ENCODE data around the gene CD247.

The CD247 gene

DNA sequence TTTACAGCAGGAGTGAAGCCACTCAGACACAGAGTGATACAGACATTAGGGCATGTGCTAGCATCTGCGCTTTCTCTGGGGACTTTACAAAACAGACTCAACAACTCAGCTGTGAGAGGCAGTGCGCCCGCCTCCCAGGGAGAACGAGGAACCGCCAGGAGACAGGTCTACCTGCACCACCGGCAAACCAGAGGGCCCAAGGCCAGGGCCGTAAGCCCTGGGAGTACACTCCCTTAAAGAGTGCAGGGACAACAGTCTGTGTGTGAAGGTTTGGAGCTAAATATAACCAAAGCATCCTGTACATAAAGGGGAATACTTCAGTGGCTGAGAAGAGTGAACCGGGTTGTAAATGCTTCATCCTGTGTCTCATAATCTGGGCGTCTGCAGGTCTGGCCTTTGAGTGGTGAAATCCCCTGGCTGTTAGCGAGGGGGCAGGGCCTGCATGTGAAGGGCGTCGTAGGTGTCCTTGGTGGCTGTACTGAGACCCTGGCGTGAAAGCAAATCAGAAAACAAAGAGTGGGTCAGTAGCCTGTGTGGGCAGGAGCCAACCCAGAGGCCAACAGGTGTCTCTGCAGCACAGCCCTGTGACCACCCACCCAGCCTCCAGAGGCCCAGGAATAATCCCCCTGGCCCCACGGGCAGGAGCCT is 86.9 kb downstream of the CD247 start:
- peaks cover 47% of the 10 kb centered on the region for H3K4me1 Mint-ChIP-seq
- H3K9me3 Mint-ChIP-seq, result no peaks in the 10 kb centered on the region
- H3K27ac Mint-ChIP-seq, result peak overlapping the region; percentile 90
- DNase-seq (ENCODE audit: low spot score in 2 of 2) (peak in 1 of 2 donors; percentile 41), ATAC-seq (ENCODE audit: low read depth) (peak; percentile 38)
- H3K4me3 Mint-ChIP-seq, result peak overlapping the region; percentile 79
- no peaks in the 10 kb centered on the region for H3K27me3 Mint-ChIP-seq
- H3K36me3 Mint-ChIP-seq, result peaks cover 6% of the 10 kb centered on the region

DNA sequence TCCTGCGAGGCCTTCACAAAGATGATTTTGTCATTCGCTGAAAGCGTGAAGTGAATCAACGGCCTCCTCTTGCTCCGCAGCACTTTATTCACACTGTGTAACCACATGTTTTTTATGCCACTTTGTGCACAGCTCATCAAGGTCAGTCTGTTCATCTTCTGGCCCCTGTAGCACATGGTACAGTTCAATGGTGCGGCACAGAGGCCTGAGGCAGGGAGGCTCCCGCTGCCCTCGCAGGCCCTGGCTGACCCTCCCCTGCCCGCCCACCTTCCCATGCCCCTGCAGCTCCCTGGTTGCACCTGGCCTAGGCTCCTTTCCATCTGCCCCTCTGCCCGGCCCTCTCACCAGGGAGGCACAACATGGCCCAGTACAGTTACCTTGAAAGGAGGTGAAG is 87.5 kb downstream of the CD247 start:
- peaks cover 6% of the 10 kb centered on the region for H3K36me3 Mint-ChIP-seq
- H3K27me3 Mint-ChIP-seq, result no peaks in the 10 kb centered on the region
- H3K4me3 Mint-ChIP-seq, result peak overlapping the region; percentile 79
- H3K27ac Mint-ChIP-seq, result peak overlapping the region; percentile 90
- DNase-seq (ENCODE audit: low spot score in 2 of 2) (no peak), ATAC-seq (ENCODE audit: low read depth) (peak; percentile 28)
- no peaks in the 10 kb centered on the region for H3K9me3 Mint-ChIP-seq
- peaks cover 43% of the 10 kb centered on the region for H3K4me1 Mint-ChIP-seq

DNA sequence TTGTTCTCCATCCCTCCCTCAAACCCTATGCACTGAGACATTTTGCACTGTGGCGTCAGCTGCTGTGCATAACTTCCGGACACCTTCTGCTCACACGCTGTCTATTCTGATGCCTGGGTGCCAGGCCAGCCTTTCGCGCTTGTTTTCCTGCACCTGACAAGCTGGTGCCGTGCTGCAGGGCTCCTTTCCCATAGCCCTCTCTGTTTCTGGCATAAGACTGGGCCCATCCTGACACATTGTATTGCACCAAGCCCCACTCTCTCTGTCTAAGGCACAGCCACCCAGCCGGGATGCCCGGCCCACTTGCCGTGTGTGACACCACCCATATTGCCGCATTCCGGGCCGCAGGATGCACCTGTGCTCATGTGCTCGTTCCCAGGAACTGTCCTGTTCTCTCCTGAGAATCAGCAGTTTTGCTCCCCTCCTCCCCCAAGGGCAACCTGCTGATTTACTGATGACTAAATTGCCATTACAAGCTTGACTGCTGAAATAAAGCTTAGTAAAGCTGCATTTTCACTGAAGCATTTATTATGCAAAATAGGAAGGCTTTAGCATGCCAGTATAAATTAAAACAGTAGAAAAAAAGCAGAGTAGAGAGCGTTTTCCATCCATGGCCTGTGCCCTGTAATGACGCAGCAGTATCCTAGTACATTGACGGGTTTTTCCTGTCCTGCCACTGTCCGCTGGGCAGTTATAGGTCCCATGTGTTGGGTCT is 88.0 kb downstream of the CD247 start:
- Mint-ChIP-seq H3K27me3 (no peaks in the 10 kb centered on the region), H3K36me3 (peaks cover 2% of the 10 kb centered on the region), H3K27ac (peak overlapping the region; percentile 90), H3K4me3 (peak overlapping the region; percentile 75), H3K4me1 (peaks cover 39% of the 10 kb centered on the region), H3K9me3 (no peaks in the 10 kb centered on the region)
- ATAC-seq (ENCODE audit: low read depth) (peak; percentile 58), DNase-seq (ENCODE audit: low spot score in 2 of 2) (peak in 1 of 2 donors; percentile 35)

DNA sequence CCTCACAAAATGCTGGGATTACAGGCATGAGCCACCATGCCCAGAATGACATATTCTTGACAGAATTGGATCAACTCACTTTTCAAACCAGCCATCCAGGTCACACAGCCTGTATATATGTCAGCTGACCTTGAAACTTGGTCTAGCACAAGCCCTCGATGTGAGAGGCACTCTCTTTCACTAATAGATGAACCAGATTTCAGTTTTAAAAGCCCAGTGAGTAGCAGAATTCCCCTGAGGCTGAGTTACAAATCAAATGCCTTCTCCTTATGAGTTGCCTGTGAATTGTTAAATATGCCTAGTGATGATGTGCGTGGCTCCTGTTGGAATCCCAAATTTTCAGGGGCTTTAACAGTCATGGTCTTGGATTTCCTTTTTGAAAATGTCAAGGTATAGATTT is 88.7 kb downstream of the CD247 start:
- peak overlapping the region; percentile 90 for H3K27ac Mint-ChIP-seq
- H3K9me3 Mint-ChIP-seq, result no peaks in the 10 kb centered on the region
- DNase-seq (ENCODE audit: low spot score in 2 of 2) (no peak), ATAC-seq (ENCODE audit: low read depth) (no peak)
- no peaks in the 10 kb centered on the region for H3K27me3 Mint-ChIP-seq
- H3K4me3 Mint-ChIP-seq, result no peak overlapping the region
- H3K4me1 Mint-ChIP-seq, result peaks cover 39% of the 10 kb centered on the region
- peaks cover 2% of the 10 kb centered on the region for H3K36me3 Mint-ChIP-seq

DNA sequence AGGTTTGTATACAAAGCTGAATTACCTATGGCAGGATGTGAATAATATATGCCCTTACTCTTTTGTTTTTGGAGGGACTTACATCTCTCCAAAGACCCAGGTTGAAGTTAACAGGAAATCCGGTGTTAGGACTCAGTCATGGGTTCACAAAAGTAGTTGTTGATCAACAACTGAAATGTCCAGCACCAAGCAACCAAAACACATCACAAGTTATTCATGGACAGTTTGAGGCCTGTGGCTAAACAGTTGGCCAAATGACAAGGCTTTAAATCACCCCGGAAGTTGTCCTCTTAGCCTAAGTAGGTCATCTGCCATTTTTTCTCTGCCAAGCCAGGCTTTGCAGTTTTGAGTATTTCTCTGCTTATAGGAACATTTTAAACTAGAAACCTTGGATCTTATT is 89.9 kb downstream of the CD247 start:
- Mint-ChIP-seq H3K27ac (no peak overlapping the region), H3K4me3 (no peak overlapping the region), H3K27me3 (no peaks in the 10 kb centered on the region), H3K36me3 (peaks cover under 1% of the 10 kb centered on the region), H3K4me1 (peaks cover 34% of the 10 kb centered on the region), H3K9me3 (no peaks in the 10 kb centered on the region)
- ATAC-seq (ENCODE audit: low read depth) (no peak), DNase-seq (ENCODE audit: low spot score in 2 of 2) (no peak)

DNA sequence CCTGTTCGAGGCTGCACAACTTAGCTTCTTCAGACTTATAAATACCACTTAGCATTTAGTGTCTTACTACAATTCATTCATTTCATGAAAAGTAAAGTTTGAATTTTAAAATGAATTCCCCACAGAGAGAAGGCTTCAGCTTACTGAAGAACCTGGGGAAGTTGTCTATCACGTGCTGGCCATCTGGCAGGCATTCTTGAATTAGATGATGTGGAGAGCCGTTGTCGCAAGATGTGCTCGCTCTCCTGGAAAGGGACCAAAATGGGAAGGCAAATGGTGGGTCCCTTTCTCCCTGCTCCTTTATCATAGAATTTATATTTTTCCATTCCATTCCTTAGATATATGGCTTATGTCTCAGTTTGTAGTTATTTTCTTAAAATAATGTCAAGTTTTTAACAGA is 90.5 kb downstream of the CD247 start:
- H3K27ac Mint-ChIP-seq, result no peak overlapping the region
- no peak for DNase-seq (ENCODE audit: low spot score in 2 of 2)
- H3K9me3 Mint-ChIP-seq, result no peaks in the 10 kb centered on the region
- no peak for ATAC-seq (ENCODE audit: low read depth)
- peaks cover 34% of the 10 kb centered on the region for H3K4me1 Mint-ChIP-seq
- peaks cover 1% of the 10 kb centered on the region for H3K36me3 Mint-ChIP-seq
- no peak overlapping the region for H3K4me3 Mint-ChIP-seq
- H3K27me3 Mint-ChIP-seq, result no peaks in the 10 kb centered on the region

DNA sequence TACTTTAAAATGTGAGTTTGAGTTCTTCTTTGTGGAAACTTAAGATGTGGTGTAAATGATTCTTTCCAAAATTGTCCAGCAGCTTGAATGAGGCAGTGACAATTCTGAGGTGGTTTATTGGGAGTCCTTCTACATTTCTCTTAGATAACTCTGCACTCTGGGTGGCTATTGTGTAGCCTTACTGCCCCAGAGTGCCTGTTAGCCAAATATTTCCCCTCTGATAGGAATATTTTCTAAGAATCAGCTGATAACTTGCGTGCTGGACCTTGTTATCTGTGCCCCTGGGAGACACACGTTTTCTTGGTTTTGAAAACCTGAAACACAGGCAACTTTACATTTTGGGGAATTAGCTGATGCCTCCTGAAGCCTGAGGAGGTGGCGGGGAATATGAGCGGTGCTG is 91.6 kb downstream of the CD247 start:
- Mint-ChIP-seq H3K4me1 (peaks cover 28% of the 10 kb centered on the region), H3K27me3 (no peaks in the 10 kb centered on the region), H3K27ac (no peak overlapping the region), H3K4me3 (no peak overlapping the region), H3K9me3 (no peaks in the 10 kb centered on the region), H3K36me3 (peaks cover 6% of the 10 kb centered on the region)
- ATAC-seq (ENCODE audit: low read depth), result no peak
- no peak for DNase-seq (ENCODE audit: low spot score in 2 of 2)

DNA sequence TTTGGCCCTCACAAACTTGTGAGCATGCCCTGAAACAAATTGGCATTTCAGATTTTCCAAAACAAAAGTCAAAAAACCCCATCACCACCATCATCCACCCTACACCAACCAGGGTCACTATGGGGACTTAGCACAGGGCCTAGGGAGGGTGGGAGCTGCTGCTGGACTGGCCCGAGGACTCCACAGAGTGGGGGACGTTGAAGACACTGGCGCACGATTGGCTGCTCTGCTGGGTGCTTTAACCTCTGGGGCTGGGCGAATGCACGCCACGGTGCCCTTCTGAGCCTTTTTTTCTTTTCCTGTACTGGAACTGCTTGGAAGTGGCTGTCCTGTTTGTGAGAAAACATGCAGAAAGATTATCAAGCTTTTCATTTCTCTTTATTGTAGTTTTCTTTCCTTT is 92.8 kb downstream of the CD247 start:
- H3K4me1 Mint-ChIP-seq, result peaks cover 18% of the 10 kb centered on the region
- peaks cover 6% of the 10 kb centered on the region for H3K36me3 Mint-ChIP-seq
- ATAC-seq (ENCODE audit: low read depth), result no peak
- no peak overlapping the region for H3K4me3 Mint-ChIP-seq
- no peak overlapping the region for H3K27ac Mint-ChIP-seq
- H3K9me3 Mint-ChIP-seq, result no peaks in the 10 kb centered on the region
- no peaks in the 10 kb centered on the region for H3K27me3 Mint-ChIP-seq
- no peak for DNase-seq (ENCODE audit: low spot score in 2 of 2)

DNA sequence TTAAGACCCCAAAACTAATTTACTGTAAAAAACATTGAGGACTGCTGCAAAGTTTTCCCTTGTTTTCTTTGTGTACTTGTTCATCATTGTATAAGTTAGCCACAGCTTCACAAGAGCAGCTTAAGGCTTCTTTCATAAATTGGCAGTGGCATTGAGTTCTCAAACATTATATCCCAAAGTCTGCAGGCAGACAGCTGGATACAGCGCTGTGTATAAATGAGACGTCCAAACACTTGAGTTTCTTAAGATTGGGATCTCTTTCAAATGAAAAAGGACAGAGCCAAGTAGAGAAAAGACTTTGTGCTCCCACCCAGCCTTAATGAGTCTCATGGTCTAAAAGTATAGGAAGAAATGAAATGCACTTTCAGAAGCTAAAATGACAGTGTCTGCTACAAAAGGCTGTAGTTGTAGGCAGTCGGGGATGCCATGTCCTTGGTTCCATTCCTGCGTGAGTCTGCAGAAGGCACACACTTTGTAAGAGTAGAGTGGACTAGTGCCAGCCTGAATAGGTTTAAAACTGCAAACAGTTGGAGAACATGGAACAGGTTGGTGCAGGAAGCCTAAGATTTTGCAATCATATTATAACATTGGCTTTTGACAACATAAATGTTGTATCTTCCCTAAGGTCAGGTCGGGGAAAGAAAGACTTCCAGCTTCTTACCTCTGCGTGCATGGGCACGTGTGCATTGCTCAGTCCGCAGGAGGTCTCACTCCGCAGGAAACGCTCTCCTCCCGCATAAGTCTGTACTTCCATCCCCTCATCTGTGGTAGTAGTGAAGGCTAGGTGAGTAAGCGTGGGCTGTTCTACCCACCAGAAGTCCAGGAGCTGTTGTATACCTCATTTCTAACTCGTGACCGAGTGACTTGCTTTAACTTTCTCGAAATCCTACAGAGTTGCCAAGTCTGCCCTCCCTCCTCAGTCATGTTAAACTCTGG is 94.4 kb downstream of the CD247 start:
- H3K4me3 Mint-ChIP-seq, result no peak overlapping the region

DNA sequence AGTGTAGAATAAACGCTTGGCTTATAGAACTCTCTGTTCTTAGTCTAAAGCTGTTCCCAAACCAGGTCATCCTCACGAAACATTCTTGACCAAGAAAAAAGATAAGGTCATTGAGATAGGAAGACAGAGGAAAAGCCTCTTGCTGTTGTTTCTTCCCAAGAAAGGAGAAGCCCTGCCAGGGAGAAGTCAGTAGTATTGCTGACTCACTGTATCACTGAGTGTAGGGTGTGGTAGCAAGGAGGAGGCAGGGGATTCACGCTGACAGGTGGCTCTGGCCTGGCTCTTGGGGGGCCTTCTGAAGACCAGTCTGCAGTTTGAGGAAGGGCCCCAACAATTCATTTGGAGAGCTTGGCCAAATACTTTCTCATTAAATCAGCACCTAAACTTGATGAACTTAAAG is 97.8 kb downstream of the CD247 start:
- H3K27me3 Mint-ChIP-seq, result no peaks in the 10 kb centered on the region
- DNase-seq (ENCODE audit: low spot score in 2 of 2), result no peak
- H3K27ac Mint-ChIP-seq, result no peak overlapping the region
- H3K36me3 Mint-ChIP-seq, result peaks cover 9% of the 10 kb centered on the region
- no peak for ATAC-seq (ENCODE audit: low read depth)
- H3K4me3 Mint-ChIP-seq, result no peak overlapping the region
- no peaks in the 10 kb centered on the region for H3K9me3 Mint-ChIP-seq
- H3K4me1 Mint-ChIP-seq, result peaks cover 18% of the 10 kb centered on the region

More for the DNA sequence above, 94.4 kb downstream of the CD247 start:
- H3K9me3 Mint-ChIP-seq, result no peaks in the 10 kb centered on the region
- no peaks in the 10 kb centered on the region for H3K27me3 Mint-ChIP-seq
- DNase-seq (ENCODE audit: low spot score in 2 of 2) (no peak), ATAC-seq (ENCODE audit: low read depth) (no peak)
- peaks cover 4% of the 10 kb centered on the region for H3K4me1 Mint-ChIP-seq
- peaks cover 6% of the 10 kb centered on the region for H3K36me3 Mint-ChIP-seq
- H3K27ac Mint-ChIP-seq, result no peak overlapping the region

DNA sequence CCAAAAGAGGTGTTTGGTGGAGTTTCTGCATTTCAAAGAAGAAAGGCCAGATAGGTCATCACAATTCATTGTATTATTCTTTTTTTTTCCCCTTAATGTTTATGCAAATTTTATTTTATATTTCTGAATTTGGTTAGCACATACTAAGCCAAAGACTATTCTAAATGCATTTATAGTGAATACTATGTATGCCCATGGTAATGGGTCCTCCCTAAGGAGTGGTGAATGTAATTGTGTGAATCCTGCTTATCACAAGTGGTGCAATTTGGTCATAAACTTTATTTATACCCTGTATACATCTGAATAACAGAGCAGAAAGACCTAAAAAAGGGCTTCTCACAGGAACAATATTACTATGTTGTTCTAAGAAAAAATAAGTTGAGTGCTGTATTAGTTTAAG is 99.1 kb downstream of the CD247 start:
- Mint-ChIP-seq H3K4me1 (peaks cover 15% of the 10 kb centered on the region), H3K27me3 (no peaks in the 10 kb centered on the region), H3K9me3 (no peaks in the 10 kb centered on the region), H3K27ac (no peak overlapping the region), H3K36me3 (peaks cover 13% of the 10 kb centered on the region), H3K4me3 (no peak overlapping the region)
- ATAC-seq (ENCODE audit: low read depth) (no peak), DNase-seq (ENCODE audit: low spot score in 2 of 2) (no peak)

DNA sequence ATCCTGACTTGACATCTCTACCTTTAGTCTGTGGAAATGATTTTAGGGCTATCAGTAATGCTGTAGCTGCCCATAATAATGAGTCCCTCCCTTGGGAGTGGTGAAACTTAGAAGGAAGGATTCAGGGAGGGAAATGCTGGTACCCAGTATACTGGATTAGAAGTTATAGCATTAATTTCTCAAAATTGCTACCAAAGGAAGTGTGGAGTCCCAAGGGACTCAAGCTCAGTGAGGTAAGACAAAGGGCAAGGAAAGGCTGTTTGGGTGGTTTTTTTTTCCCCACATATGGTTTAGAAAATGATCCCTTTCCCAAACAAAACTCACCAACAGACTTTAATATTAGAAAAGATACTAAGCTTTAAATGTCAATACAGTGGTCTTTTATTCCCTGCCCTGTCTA is 99.9 kb downstream of the CD247 start:
- Mint-ChIP-seq H3K36me3 (peaks cover 16% of the 10 kb centered on the region), H3K27me3 (no peaks in the 10 kb centered on the region), H3K27ac (peak overlapping the region; percentile 42), H3K4me1 (peaks cover 15% of the 10 kb centered on the region), H3K4me3 (no peak overlapping the region), H3K9me3 (no peaks in the 10 kb centered on the region)
- peak; percentile 57 for ATAC-seq (ENCODE audit: low read depth)
- no peak for DNase-seq (ENCODE audit: low spot score in 2 of 2)

DNA sequence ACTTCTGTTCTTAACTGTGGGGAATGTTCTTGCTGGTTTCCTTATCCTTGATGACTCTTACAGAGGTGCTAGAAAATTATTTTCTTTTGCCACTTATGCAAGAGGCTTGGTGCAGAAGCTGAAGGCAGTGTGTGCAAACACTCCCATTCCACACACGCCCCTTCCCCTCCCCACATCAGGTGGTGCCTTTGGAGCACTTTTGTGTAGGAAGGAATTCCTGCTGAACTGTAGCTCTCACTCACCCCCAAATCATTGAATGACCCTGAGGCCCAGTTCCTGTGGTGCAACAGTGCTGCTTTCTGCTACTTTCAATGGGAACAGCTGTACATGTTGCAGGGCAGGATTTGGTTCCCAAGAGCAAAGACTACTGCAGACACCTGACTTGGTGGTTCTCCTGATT is 101.8 kb downstream of the CD247 start:
- no peaks in the 10 kb centered on the region for H3K9me3 Mint-ChIP-seq
- no peak overlapping the region for H3K4me3 Mint-ChIP-seq
- DNase-seq (ENCODE audit: low spot score in 2 of 2) (no peak), ATAC-seq (ENCODE audit: low read depth) (no peak)
- peaks cover 22% of the 10 kb centered on the region for H3K36me3 Mint-ChIP-seq
- H3K27ac Mint-ChIP-seq, result no peak overlapping the region
- H3K27me3 Mint-ChIP-seq, result no peaks in the 10 kb centered on the region
- peaks cover 27% of the 10 kb centered on the region for H3K4me1 Mint-ChIP-seq

DNA sequence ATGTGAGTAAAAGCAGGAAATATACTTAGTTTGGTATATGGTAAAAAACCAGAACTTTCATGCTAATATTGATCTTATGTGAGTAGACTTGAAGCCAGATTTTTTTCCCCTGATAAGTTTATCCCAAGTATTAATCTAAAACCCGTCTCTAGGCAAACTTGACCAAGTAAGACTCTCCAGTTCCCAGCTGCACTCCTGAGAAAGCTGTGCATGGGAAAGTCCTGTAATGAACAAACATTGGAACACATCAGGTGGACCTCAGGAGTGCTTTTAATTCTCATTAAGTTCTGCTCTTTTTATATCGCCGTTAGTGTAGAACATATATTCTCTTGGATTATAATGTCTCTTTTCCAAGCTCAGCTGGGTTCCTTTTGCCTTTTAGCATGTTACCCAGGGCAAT is 105.0 kb downstream of the CD247 start:
- Mint-ChIP-seq H3K4me1 (peaks cover 25% of the 10 kb centered on the region), H3K27me3 (no peaks in the 10 kb centered on the region), H3K4me3 (no peak overlapping the region), H3K36me3 (peaks cover 27% of the 10 kb centered on the region), H3K27ac (peak overlapping the region; percentile 80), H3K9me3 (no peaks in the 10 kb centered on the region)
- DNase-seq (ENCODE audit: low spot score in 2 of 2) (no peak), ATAC-seq (ENCODE audit: low read depth) (no peak)

Data from memory B cell (primary cell).